Tibial nerve (tissue), 3 donors: ENCODE data around the gene GJA9.

Source experiments
- POLR2A ChIP-seq, 2 donors: fragments of 450-650 bp; IDR thresholded peaks; one replicate each; pipeline ENCODE4 v1.6.1; 2017; ENCODE audit warnings: antibody characterized with exemption in 2 of 2, mild to moderate bottlenecking in 2 of 2, moderate library complexity in 2 of 2
- TF ChIP-seq, protein P1 (sequence below), 5 experiments: fragments of 200-600 bp in 3 of 5; fragments of 450-650 bp in 2 of 5; sonication (generic) in 3 of 5; IDR thresholded peaks; one replicate each; pipeline ENCODE4 v1.5.1; 2016 to 2019; ENCODE audit warnings: antibody characterized with exemption in 5 of 5, mild to moderate bottlenecking in 3 of 5, moderate library complexity in 2 of 5

DNA sequence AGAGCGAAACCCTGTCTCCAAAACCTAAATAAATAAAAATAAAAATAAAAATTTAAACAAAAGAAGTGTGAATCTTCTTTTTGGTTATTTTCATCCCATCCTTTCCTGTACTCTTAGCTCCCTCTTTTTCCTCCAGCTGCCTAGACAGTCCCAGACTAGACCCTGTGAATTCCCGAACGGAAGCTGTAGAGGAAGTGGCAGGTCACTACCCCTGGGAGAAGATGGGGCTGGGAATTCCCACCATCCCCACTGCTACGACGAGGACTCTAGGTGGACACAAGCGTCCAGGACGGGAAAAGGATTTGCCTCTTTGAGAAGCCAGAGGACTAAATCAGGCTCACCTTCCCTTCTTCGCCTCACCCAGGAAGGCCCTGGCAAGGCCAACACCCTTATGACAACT lies 47.7 kb upstream of the GJA9 start:
- TF ChIP-seq, protein P1, sequence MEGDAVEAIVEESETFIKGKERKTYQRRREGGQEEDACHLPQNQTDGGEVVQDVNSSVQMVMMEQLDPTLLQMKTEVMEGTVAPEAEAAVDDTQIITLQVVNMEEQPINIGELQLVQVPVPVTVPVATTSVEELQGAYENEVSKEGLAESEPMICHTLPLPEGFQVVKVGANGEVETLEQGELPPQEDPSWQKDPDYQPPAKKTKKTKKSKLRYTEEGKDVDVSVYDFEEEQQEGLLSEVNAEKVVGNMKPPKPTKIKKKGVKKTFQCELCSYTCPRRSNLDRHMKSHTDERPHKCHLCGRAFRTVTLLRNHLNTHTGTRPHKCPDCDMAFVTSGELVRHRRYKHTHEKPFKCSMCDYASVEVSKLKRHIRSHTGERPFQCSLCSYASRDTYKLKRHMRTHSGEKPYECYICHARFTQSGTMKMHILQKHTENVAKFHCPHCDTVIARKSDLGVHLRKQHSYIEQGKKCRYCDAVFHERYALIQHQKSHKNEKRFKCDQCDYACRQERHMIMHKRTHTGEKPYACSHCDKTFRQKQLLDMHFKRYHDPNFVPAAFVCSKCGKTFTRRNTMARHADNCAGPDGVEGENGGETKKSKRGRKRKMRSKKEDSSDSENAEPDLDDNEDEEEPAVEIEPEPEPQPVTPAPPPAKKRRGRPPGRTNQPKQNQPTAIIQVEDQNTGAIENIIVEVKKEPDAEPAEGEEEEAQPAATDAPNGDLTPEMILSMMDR (IDR thresholded peaks at IDR 0.05), result no peak
- TF ChIP-seq POLR2A (IDR thresholded peaks at IDR 0.05), result no peak
